Measurements from ENCODE around the gene ST6GALNAC2.

- TF ChIP-seq CTCF (IDR thresholded peaks at IDR 0.05) (no peak), POLR2A (IDR thresholded peaks at IDR 0.05) (no peak)
Observed at GRCh38 chr17:76585033-76585648, 519 bp downstream of the ST6GALNAC2 start.
